Endothelial cell of umbilical vein (primary cell): ENCODE data around the gene LRRN4CL. TPM values are rescaled to one million over a fixed set of nuclear protein-coding genes. Genes with fewer than 3 reads are reported as not detected.

Experiments
- BruUV-seq: library from RNA; stranded (reverse); fragments of 400-500 nt; replicated peaks from 2 replicates; lab custom pipeline; 2021; lab: Mats Ljungman, UMichigan
- CTCF ChIA-PET: fragments of 300-600, 350-600 bp; sonication (Branson Sonifier 250); formaldehyde crosslinking; loops from one replicate; lab custom pipeline; 2021; ENCODE audit warnings: antibody characterized with exemption, inconsistent platforms; lab: Charles Lee
- POLR2A ChIA-PET: fragments of 300-600, 350-600 bp; sonication (Branson Sonifier 250); formaldehyde crosslinking; loops from one replicate; lab custom pipeline; 2021; ENCODE audit warnings: antibody characterized with exemption, inconsistent platforms; lab: Charles Lee
- DNase-seq: peaks from one replicate; pipeline ENCODE4 v3.0.0-alpha.2; 2011; ENCODE audit warnings: low read depth, low spot score
- FAIRE-seq: peaks from 2 replicates; lab custom pipeline; 2011; peaks lifted over from hg19 to GRCh38; lab: Jason Lieb, UNC
- H2AFZ ChIP-seq: 2 replicates; pipeline ENCODE4 v1.6.0; 2012; ENCODE audit warnings: low read depth, low read length, control low read depth, inconsistent platforms
- H3K27ac ChIP-seq: 2 replicates; pipeline ENCODE4 v1.5.1; 2011; ENCODE audit warnings: low read depth, mild to moderate bottlenecking, control low read depth, low read length, moderate library complexity; ENCODE audit not compliant: insufficient read depth
- H3K27me3 ChIP-seq, 2 experiments: 2 replicates each; pipeline versions ENCODE4 v1.6.0 to v1.6.1; 2011; ENCODE audit warnings: low read length in 2 of 2, mixed read lengths in 1 of 2; ENCODE audit not compliant: control insufficient read depth in 2 of 2, insufficient read depth in 2 of 2
- H3K36me3 ChIP-seq, 2 experiments: 2 replicates in 1 of 2; 3 replicates in 1 of 2; pipeline ENCODE4 v1.5.1; 2011; ENCODE audit warnings: low read length in 2 of 2, mild to moderate bottlenecking in 1 of 2, moderate library complexity in 1 of 2; ENCODE audit not compliant: control insufficient read depth in 2 of 2, insufficient read depth in 2 of 2; ENCODE audit errors: extremely low read depth in 1 of 2
- H3K4me1 ChIP-seq: 3 replicates; pipeline ENCODE4 v1.5.1; 2011; ENCODE audit warnings: mild to moderate bottlenecking, low read length; ENCODE audit not compliant: control insufficient read depth, insufficient read depth; ENCODE audit errors: extremely low read depth
- H3K4me2 ChIP-seq: 2 replicates; pipeline ENCODE4 v1.6.1; 2011; ENCODE audit warnings: low read length, control low read depth, mixed read lengths; ENCODE audit not compliant: insufficient read depth
- H3K4me3 ChIP-seq, 3 experiments: fragments of 200-600 bp in 1 of 3; sonication (generic), shearing (Covaris generic) in 1 of 3; replicated peaks in 1 of 3; 2 replicates each; pipeline ENCODE4 v1.5.1; 2011 to 2016; ENCODE audit warnings: control low read depth in 3 of 3, low read length in 3 of 3, mild to moderate bottlenecking in 2 of 3, inconsistent platforms in 1 of 3, low read depth in 1 of 3, moderate library complexity in 1 of 3; ENCODE audit not compliant: insufficient read depth in 1 of 3
- H3K79me2 ChIP-seq: 2 replicates; pipeline ENCODE4 v1.6.0; 2012; ENCODE audit warnings: low read length, inconsistent platforms; ENCODE audit not compliant: control insufficient read depth, insufficient read depth
- H3K9ac ChIP-seq: replicated peaks from 2 replicates; pipeline ENCODE3; 2011; ENCODE audit warnings: low read length, control low read depth; ENCODE audit not compliant: insufficient read depth; ENCODE audit errors: extremely low read depth
- H3K9me1 ChIP-seq: replicated peaks from 3 replicates; pipeline ENCODE4 v1.6.0; 2011; ENCODE audit warnings: mild to moderate bottlenecking, low read length; ENCODE audit not compliant: control insufficient read depth, insufficient read depth; ENCODE audit errors: extremely low read depth
- H3K9me3 ChIP-seq: replicated peaks from 2 replicates; pipeline ENCODE4 v1.5.1; 2012; ENCODE audit warnings: low read length, inconsistent platforms; ENCODE audit not compliant: control insufficient read depth, insufficient read depth
- H4K20me1 ChIP-seq: replicated peaks from 2 replicates; pipeline ENCODE3; 2011; ENCODE audit warnings: mild to moderate bottlenecking, low read length; ENCODE audit not compliant: control insufficient read depth, insufficient read depth; ENCODE audit errors: extremely low read depth
- CTCF ChIP-seq, 2 donors: IDR thresholded peaks; 1 replicate in 1 of 2; 2 replicates in 1 of 2; pipeline ENCODE4 v1.5.1; 2011; ENCODE audit warnings: low read length in 2 of 2, mild to moderate bottlenecking in 2 of 2, moderate library complexity in 2 of 2, control low read depth in 1 of 2, inconsistent platforms in 1 of 2, low read depth in 1 of 2; ENCODE audit not compliant: insufficient read depth in 1 of 2; ENCODE audit errors: extremely low read depth in 1 of 2
- EZH2 ChIP-seq: IDR thresholded peaks from 2 replicates; pipeline ENCODE4 v1.6.1; 2012; ENCODE audit warnings: borderline replicate concordance, low read depth, mild to moderate bottlenecking, moderate library complexity, low read length, inconsistent platforms; ENCODE audit not compliant: severe bottlenecking
- FOS ChIP-seq: IDR thresholded peaks from 2 replicates; pipeline ENCODE4 v1.6.1; 2011; ENCODE audit warnings: mild to moderate bottlenecking, low read length, moderate library complexity, borderline replicate concordance; ENCODE audit not compliant: insufficient read depth
- GATA2 ChIP-seq: IDR thresholded peaks from 2 replicates; pipeline ENCODE4 v1.7.0; 2011; ENCODE audit warnings: low read depth, mild to moderate bottlenecking, moderate library complexity, mixed read lengths, low read length; ENCODE audit not compliant: insufficient read length, insufficient read depth
- JUN ChIP-seq: IDR thresholded peaks from 2 replicates; pipeline ENCODE4 v1.6.1; 2011; ENCODE audit warnings: borderline replicate concordance, low read depth; ENCODE audit not compliant: insufficient read length, insufficient read depth
- MAX ChIP-seq: IDR thresholded peaks from 2 replicates; pipeline ENCODE4 v1.6.1; 2011; ENCODE audit not compliant: insufficient read depth, insufficient read length
- MYC ChIP-seq: IDR thresholded peaks from one replicate; pipeline ENCODE4 v1.6.1; 2011; ENCODE audit warnings: mild to moderate bottlenecking, low read depth, low read length
- POLR2A ChIP-seq: IDR thresholded peaks from 2 replicates; pipeline ENCODE4 v1.6.1; 2012; ENCODE audit warnings: low read depth, mild to moderate bottlenecking, control low read depth, low read length
- POLR2AphosphoS5 ChIP-seq: IDR thresholded peaks from 2 replicates; pipeline ENCODE4 v1.6.1; 2012; ENCODE audit warnings: low read depth, mild to moderate bottlenecking, control low read depth, low read length, moderate library complexity; ENCODE audit not compliant: insufficient read depth
- dilution Hi-C: fragments of 300-500 bp; cut with MboI; formaldehyde crosslinking; loops from one replicate; pipeline ENCODE4 v1.15.0; 2019; ENCODE audit warnings: low sequenced_read_pairs; ENCODE audit not compliant: extremely low pct_ligation_motif_present
- intact Hi-C: fragments of 100-400 bp; cut with micrococcal nuclease; formaldehyde crosslinking; loops from one replicate; pipeline ENCODE4 v1.10.0; 2022
- polyA plus RNA-seq, 4 experiments: library from polyadenylated mRNA; depleted of rRNA in 3 of 4; stranded (reverse) in 3 of 4; unstranded in 1 of 4; fragments of >200 nt; gene quantifications; 2 replicates each; pipeline versions ENCODE4 v1.2.1 to v1.2.3, GENCODE V29; 2011 to 2012; ENCODE audit warnings: missing spikeins in 1 of 4
- total RNA-seq: library from RNA; stranded (reverse); gene quantifications from 2 replicates; pipeline ENCODE4 v1.2.3, GENCODE V29; 2021

LRRN4CL gene
- total and polyA plus RNA-seq, 2 donors (not counting 3 experiments of a cell fraction or from before 2014, with no cell fraction given): 0.20 TPM; not detected in 1

- Histone ChIP-seq H2AFZ (no peak overlapping the region), H4K20me1 (no peaks in the 10 kb centered on the region), H3K9ac (no peak overlapping the region), H3K36me3 (peaks cover 47 to 50% of the 10 kb centered on the region in 2 experiments), H3K9me3 (no peaks in the 10 kb centered on the region), H3K9me1 (no peaks in the 10 kb centered on the region), H3K79me2 (peaks cover 40% of the 10 kb centered on the region), H3K4me2 (no peak overlapping the region), H3K27me3 (no peaks in the 10 kb centered on the region), H3K4me1 (no peaks in the 10 kb centered on the region), H3K4me3 (no peak overlapping the region), H3K27ac (no peak overlapping the region)
- dilution Hi-C loops: no loop called here
- DNase-seq: no peak
- no TSS peak for BruUV-seq
- ChIA-PET POLR2A (no interaction called here), CTCF (no interaction called here)
- intact Hi-C loops: no loop called here
- no peak for FAIRE-seq
- TF ChIP-seq POLR2A: no peak
- no peak for TF ChIP-seq MAX
- no peak for TF ChIP-seq MYC
- TF ChIP-seq POLR2AphosphoS5: no peak
- TF ChIP-seq EZH2: no peak
- TF ChIP-seq JUN: no peak
- no peak for TF ChIP-seq CTCF (IDR thresholded peaks at IDR 0.05; ENCODE audit: extremely low read depth in 1 of 2, insufficient read depth in 1 of 2, low read depth in 1 of 2, low read length in 2 of 2)
- no peak for TF ChIP-seq GATA2
- TF ChIP-seq FOS: no peak
Measured at GRCh38 chr11:62716816-62717215, 27.5 kb upstream of the LRRN4CL start.
